SKM-1 (cell line): ENCODE data around the gene CHPF.

Source experiments
- DNase-seq: peaks from one replicate; lab custom pipeline; 2025; ENCODE audit not compliant: unreplicated experiment; lab: John Stamatoyannopoulos, UW

Gene CHPF

GRCh38 chr2:219567791-219568361 is 24.3 kb upstream of the CHPF start:
- no peak for DNase-seq

GRCh38 chr2:219567131-219567530 is 23.5 kb upstream of the CHPF start:
- DNase-seq = no peak

- no peak for DNase-seq
These were observed 23.0 kb upstream of the CHPF start for GRCh38 chr2:219566640-219567039.

GRCh38 chr2:219565130-219566080 is 21.8 kb upstream of the CHPF start:
- no peak for DNase-seq

GRCh38 chr2:219563271-219563928 is 19.8 kb upstream of the CHPF start:
- no peak for DNase-seq

GRCh38 chr2:219562049-219563020 is 18.7 kb upstream of the CHPF start:
- no peak for DNase-seq

GRCh38 chr2:219561179-219562048 is 17.8 kb upstream of the CHPF start:
- no peak for DNase-seq

- DNase-seq = no peak
These were observed 17.2 kb upstream of the CHPF start for GRCh38 chr2:219560893-219561178.

GRCh38 chr2:219560037-219560892 is 16.7 kb upstream of the CHPF start:
- no peak for DNase-seq

GRCh38 chr2:219559156-219559915 is 15.7 kb upstream of the CHPF start:
- no peak for DNase-seq

GRCh38 chr2:219557791-219558785 is 14.5 kb upstream of the CHPF start:
- DNase-seq = no peak

- no peak for DNase-seq
These were observed 13.7 kb upstream of the CHPF start for GRCh38 chr2:219557320-219557719.

- no peak for DNase-seq
These were observed 12.8 kb upstream of the CHPF start for GRCh38 chr2:219556413-219556812.

- no peak for DNase-seq
These were observed 12.3 kb upstream of the CHPF start for GRCh38 chr2:219555956-219556355.

GRCh38 chr2:219554350-219554749 is 10.7 kb upstream of the CHPF start:
- no peak for DNase-seq

- DNase-seq = no peak
These were observed 9.9 kb upstream of the CHPF start for GRCh38 chr2:219553463-219553963.

- DNase-seq = no peak
These were observed 9.5 kb upstream of the CHPF start for GRCh38 chr2:219553168-219553417.
